Thyroid gland (tissue), 4 donors: Measurements from ENCODE around the gene COL18A1.

Experiments used
- POLR2A ChIP-seq, 2 donors: fragments of 450-650 bp; IDR thresholded peaks; one replicate each; pipeline ENCODE4 v1.6.1; 2017; ENCODE audit warnings: antibody characterized with exemption in 2 of 2, mild to moderate bottlenecking in 2 of 2, moderate library complexity in 1 of 2
- TF ChIP-seq, protein P1 (sequence below), 6 experiments: fragments of 200-600 bp in 3 of 6; fragments of 450-650 bp in 3 of 6; sonication (generic) in 3 of 6; IDR thresholded peaks; one replicate each; pipeline ENCODE4 v1.5.1; 2016 to 2019; ENCODE audit warnings: antibody characterized with exemption in 6 of 6, mild to moderate bottlenecking in 2 of 6, inconsistent platforms in 1 of 6, moderate library complexity in 1 of 6

DNA sequence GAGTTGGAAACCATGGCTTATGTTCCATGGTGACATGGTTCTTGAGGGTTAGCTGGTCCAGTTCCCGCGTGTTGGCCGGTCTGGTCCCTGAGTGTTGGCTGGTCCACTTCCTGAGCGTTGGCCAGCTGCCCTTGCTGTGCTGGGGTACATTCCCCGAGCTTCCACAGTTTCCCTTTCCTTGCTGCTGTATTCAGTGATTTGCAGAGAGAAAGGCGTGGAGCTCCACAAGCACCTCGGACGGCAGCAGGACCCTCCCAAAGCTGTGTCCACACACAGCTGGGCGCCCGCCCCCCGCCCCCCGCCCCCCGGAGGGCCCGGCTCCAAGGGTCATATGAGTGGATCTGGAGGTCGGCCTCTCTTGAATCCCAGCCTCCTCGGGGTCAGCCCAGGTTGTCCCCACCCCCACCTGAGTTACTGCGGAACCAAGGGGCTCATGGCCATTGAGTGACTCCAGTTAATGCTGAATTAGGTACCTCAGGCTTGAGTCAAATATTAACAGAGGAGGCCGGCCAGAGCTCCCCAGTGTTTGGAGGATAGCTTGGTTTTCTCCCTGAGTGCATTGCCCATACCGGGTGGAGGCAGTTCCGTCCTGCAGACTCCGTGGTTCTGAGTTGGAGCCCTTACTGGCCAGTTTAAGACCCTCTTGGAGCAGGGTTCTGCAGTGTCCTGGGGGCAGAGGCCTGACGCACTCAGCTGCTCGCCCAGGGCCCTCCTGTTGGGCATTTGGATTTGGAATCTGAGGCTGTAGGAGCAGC, 18.4 kb downstream of the COL18A1 start:
- TF ChIP-seq, protein P1, sequence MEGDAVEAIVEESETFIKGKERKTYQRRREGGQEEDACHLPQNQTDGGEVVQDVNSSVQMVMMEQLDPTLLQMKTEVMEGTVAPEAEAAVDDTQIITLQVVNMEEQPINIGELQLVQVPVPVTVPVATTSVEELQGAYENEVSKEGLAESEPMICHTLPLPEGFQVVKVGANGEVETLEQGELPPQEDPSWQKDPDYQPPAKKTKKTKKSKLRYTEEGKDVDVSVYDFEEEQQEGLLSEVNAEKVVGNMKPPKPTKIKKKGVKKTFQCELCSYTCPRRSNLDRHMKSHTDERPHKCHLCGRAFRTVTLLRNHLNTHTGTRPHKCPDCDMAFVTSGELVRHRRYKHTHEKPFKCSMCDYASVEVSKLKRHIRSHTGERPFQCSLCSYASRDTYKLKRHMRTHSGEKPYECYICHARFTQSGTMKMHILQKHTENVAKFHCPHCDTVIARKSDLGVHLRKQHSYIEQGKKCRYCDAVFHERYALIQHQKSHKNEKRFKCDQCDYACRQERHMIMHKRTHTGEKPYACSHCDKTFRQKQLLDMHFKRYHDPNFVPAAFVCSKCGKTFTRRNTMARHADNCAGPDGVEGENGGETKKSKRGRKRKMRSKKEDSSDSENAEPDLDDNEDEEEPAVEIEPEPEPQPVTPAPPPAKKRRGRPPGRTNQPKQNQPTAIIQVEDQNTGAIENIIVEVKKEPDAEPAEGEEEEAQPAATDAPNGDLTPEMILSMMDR (IDR thresholded peaks at IDR 0.05), result no peak
- TF ChIP-seq POLR2A (IDR thresholded peaks at IDR 0.05), result no peak
